HL-60/S4 treated with retinoic acid at 250 ng/mL for 4 days and 3 days (cell line): Measurements from ENCODE around the gene DIAPH1.

ENCODE experiments used
- in situ Hi-C: fragments of 300-500 bp; cut with MboI; formaldehyde crosslinking; loops from 2 replicates; pipeline ENCODE4 v1.7.0; 2022; ENCODE audit warnings: low sequenced_read_pairs

Gene DIAPH1

DNA sequence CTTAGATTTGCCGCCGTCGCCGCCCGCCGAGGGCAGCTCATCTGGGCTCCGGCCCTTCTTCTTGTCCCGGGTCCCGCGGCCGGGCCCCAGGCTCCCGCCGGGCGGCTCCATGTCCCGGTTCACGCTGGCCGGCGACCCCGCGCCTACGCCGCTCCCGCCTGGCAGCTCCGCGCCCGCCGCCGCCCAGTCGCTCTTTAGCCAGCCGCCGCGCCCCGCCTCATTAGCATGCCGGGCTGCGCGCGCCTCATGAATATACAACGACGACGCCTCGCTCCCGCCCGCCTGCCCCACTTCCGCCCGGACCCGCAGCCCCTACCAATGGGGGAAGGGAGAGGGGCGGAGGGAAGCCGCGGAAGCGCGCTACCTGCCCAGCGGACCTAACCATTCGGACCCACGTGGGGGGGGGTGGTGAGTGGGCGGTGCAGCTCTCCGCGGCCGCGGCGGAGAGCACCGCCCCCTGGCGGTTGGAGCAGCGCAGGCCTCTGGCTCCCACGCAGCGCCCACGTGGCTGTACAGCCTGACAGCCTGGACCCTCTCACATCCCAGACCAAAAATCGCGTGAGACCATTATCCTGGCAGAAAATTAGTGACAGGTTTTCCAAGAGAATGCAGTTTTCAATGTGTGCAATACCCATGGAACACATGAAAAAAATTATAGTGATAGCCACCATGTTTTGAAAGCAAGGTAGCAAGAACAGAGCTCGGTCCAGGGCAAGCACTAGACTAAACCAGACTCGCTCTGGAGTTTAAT is at the start of gene DIAPH1:
Gene DIAPH1 (minus strand): TSS at position 197 of the 751 bp plus-strand sequence. CDS start 86 bp downstream, at position 111.
- in situ Hi-C loops = no loop called here

DNA sequence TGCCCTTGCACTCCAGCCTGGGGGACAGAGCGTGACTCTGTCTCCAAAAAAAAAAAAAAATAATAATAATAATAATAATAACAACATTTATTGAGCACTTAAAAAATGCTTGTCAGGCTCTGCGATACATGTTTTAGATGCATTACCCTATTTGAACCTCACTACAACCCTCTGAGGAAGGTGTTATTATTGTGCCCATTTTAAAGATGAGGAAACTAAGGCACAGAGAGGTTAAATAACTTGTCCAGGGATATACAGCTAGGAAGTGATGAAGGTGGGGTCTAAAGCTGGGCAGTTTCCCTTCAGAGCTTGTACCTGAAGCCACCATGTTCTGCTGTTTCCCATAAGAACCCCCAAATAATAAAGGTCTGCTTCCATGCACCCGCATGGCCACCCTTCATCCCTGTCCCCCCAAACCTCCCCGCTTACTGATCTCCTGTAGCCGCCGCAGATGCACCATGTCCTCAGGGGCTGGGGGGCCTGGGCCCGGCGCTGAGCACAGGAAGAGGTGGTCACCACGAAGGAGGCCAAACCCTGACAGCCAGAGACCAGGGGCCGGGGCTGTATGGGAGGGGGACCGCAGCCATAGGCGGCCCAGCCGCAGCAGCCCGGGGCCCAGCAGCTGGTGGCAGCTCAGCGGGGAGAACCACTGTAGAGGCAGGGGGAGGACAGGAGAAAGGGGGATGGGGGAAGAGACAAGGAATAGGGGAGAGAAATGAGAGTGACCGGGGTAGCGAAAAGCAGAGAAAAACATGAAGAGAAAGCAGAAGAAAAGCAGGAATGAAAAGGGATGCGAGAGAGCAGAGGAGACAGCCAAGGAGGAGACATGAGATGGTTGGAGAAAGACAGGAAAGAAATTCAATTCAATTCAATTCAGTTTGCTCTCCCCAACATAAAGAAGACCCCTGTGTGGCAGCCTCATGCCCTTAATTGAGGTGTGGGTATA is 47.5 kb upstream of the DIAPH1 start:
- in situ Hi-C loops = no loop called here

DNA sequence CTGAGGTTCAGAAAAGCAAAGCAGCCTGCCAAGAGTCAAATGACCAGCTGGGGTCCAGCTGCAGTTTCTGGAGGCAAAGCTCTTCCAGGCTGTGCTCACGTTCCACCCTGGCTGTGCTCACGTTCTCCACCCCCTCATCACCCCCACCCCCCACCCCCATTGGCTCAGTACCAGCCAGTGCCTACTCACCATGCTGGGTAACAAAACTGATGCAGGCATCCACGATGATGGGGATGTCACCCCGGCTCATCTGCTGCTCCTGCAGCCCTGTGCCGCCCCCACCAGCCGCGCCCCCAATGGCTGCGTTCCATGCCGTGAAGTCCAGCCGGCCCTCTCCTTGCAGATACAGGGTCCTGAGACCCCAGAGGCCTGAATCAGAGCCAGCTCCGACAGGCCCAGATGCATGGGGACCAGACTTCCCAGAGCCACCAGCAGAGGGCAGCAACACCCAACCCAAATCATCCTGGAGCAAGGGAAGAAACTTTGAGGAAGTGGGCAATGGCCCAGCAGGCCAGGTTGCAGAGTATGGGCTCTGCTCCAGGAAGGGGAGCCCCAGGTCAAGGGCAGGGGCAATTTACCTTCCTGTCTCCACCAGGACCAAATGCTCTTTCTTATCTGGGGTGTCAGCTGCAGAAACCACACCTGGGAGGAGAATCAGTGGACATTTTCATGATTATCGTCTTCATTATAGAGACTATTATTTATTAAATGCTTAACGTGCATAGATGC is 46.1 kb upstream of the DIAPH1 start:
- in situ Hi-C loops = no loop called here

DNA sequence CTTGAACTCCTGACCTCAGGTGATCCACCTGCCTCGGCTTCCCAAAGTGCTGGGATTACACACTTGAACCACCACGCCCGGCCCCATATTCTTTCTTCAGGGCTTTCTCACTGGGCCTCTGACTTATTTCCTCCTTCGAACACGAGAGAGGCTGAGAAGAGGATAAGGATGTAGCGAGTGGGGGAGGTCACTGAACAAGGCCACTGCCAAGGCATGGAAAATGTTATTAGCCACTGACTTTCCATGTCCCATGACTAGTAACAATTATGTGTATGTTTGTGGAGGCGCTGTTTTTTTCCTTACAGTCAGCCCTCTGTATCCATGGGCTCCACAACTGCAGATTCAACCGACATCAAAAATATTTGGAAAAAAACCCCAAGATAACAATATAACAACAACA is 44.7 kb upstream of the DIAPH1 start:
- in situ Hi-C loops = no loop called here

DNA sequence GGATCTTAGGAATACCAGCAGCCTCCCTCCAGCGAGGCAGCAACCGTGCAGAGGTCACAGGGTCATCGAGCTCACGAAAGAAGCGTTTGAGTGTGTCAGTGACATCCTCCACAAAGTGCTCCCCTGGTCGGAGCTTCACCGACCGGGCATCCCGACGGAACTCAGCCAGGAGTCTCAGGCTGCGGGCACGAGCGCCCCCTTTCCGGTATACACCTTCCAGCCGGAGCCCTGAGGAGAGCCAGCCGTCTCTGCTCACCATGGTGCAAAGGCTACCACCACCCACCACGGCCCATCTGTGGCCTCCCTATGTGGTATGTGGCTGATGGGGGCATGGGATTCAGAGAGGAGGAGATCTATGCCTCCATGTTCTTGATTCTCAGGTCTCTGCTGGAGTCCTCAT is 43.2 kb upstream of the DIAPH1 start:
- in situ Hi-C loops = no loop called here

DNA sequence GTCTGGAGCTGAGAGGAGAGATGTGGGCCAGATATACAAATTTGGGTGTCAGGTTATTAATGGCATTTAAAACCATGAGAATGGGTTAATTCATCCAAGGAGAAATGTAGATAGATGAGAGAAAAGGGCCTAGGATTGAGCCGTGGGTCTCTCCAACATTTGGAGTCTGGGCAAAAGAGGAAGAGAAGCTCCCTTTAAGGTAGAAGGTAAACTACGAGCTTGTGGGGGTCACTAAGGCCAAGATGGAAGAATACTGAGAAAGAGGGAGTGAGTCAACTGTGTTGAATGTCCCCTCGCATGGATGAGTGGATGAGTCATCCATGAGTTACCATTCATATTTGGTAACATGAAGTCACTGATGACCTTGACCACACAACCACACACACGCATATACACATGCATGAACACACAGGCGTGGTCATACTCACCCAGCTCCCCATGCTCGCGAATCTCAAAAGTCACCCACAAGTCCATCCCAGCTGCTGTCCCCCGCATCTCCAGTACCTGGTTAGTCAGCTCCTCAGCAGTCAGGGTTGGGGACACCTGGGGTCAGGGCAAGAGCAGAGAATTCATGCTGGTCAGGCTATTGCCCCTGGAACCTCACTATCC is 39.2 kb upstream of the DIAPH1 start:
- in situ Hi-C loops = no loop called here

DNA sequence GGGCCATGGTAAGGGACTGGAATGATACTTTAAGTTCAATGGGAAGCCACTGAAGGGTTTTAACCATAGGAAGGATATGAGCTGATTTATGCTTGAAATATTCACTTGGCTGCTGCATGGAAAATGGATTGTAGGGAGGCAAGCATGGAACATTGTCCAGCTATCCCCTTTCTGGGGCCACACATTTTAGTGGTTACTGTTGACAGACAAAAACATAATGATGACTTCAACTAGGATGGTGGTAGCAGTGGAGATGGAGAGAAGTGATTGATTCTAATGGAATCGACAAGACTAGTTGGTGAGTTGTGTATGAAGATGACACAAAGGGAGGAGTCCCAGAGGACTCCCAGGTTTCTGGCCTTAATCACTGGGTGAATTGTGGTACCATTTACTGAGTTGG is 38.6 kb upstream of the DIAPH1 start:
- in situ Hi-C loops = no loop called here

DNA sequence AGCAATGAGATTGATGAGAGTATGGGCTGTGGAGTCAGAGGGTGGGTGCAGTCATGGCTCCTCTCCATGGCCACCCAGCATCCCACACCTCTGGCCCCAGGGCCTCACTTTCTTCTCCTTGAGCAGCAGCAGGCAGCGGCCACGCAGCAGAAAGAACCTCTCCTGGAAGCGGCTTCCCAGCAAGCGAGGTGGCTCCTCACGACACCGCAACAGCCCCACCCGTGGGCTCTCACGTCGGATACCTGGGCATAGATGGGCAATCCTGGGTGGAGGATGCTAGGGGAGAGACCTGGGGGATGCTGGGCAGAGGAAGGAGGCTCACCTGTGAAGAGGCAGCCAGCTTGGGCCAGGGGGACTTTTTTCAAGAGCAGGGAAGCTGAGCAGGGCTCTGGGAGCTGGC is 37.6 kb upstream of the DIAPH1 start:
- in situ Hi-C loops = no loop called here

DNA sequence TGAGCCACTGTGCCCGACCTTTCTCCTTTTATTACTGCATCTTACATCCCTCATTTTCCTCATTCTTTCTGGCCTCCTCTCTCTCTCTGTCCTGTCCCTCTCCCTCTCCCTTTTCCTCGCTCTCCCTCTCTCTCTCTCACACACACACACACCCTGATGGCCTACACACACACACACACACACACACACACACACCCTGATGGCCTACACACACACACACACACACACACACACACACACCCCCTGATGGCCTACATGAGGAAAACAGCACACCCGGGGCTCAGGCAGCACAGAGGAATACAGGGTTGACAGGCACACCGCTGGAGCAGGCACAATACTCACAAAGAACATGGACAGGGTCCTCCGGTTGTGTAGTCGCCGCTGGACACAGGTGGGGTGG is 36.2 kb upstream of the DIAPH1 start:
- in situ Hi-C loops = no loop called here

DNA sequence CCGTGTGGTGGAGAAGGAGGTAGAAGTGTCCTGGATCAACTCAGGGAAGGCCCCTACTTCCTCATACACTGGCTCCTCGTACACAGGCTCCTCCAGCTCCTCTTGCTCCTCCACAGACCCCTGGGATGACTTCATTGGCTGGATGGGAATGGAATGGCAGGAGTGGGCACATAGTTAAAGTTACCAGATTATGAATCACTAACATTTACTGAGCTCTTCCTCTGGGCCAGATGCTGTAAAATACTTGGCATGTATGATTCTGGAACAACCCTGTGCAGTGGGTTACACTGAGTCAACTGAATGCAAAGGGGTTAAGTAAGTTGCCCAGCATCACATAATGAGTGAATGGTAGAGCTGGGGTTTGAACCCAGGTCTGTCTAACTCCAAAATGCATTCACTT is 35.5 kb upstream of the DIAPH1 start:
- in situ Hi-C loops = no loop called here

DNA sequence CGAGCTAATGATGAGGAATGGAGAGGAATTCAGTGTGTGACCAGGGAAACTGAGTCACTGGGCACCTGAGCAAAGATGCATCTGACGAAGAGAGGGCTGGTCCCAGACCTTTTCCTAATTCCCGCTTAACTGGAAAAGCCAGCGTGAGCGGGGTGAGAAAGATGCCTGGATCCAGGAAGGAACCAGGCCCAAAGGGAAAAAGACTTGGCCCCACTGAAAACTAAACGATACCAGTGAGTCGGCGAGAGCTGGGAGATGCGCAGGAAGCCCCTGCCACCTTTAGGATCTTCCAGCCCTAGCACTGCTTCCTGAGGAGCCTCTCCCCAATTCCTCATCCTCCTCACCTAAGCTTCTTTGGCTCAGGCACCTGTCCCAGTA is 32.9 kb upstream of the DIAPH1 start:
- in situ Hi-C loops = no loop called here

DNA sequence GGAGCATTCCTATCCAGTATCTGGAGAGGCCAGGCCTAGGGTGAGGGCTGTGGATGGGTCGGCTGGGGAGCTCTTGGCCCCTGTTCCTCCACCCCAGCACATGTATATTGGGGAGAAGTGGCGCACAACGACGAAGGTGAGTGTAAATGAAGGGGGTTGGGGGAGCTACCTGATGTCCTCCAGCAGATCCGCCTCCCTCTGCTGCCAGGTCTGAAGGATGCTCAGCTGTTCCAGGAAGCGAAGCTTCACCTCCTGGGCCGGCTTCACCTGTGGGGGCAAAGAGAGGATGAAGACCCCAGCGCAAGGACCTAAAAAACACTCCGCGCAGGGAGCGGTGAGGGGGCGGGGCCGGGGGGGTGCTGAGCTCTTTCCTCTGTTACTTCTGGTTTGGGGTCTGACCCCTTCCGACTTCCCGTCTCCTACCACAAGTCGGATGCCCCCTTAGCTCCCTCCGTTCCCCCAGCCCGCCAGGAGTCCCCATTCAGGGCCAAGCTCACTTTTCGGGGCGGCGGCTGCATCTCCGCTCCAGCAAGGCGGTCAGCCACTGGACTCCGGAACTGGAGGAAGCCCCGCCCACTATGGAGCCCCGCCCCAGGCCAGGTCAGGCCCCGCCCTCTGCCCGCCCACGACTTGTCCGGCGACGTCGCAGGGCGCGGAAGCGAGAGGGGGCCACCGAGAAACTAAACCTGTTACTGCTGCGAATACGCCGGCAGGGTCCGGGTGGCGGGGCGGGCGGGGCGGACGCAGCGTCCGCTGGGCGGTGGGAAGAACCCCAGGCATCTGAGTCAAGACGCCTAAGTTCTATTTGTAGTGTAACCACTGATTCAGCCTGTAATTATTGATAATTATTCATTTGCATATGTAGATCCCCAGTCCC is 32.3 kb upstream of the DIAPH1 start, which contains the start of gene FCHSD1:
Gene FCHSD1 (minus strand): TSS at position 568 of the 877 bp plus-strand sequence. CDS start 50 bp downstream, at position 518.
- in situ Hi-C loops = no loop called here

DNA sequence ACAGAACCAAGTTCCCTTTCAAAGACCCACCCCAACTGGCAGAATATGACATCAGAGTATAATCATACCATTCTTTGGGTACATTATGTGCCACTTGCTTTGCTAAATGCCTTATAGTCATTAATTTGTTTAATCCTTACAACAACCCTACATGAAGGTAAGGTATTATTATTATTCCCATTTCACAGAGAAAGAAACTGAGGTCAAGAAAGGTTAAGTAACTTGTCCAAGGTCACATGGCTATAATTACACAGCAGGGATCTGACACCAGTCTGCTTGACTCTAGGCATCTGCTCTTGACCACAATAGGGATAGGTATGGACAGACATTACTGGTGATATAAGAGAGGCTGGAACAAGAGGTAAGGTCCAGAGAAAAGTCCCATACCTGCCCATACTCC is 31.2 kb upstream of the DIAPH1 start:
- in situ Hi-C loops = no loop called here

DNA sequence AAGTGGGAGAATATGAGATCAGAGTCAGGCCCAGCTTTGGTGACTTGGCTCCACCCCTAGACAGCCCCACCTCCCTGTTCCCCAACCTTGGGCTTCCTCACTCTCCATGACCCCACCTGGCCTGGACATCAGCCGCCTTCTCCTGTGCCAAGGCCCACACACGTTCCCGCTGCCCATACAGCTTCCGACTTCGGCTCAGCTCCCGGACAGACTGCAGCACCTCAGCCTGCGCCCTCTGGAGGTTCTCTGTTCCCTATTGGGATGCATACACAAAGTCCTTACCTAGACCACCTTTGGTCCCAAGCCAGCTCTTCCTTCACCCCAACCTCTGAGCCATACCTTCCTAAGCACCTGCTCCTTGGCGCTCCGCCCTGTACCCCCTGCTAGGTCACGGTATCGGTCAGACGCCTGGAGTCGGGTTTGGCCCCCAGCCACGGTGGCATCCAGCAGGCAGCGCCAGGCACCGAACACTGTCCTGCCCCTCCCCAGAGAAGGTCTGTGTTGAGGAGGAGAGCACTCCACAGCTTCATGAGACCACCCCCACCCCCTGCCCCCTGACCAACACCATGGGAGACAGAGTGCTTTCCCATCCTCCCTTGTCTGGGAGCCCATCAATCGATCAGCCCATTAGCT is 30.4 kb upstream of the DIAPH1 start:
- in situ Hi-C loops = no loop called here

DNA sequence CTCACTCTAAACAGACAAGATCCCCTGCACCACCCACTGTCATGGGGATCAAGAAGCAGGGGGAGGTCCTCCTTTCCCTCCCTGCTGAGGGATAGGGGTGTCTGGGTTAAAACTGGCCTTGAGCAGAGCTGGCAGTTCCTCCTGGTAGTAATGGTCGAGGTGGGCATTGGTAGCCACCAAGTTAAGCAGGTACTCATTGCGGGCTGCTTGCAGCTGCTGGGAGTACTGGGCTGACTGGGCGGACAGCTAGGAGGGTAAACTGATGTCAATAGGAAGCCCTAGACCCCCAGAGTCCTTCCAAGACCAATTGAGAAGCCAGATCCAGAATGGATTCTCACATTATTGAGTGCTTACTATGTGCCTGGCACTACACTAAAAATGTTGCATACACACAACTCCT is 29.1 kb upstream of the DIAPH1 start:
- in situ Hi-C loops = no loop called here

DNA sequence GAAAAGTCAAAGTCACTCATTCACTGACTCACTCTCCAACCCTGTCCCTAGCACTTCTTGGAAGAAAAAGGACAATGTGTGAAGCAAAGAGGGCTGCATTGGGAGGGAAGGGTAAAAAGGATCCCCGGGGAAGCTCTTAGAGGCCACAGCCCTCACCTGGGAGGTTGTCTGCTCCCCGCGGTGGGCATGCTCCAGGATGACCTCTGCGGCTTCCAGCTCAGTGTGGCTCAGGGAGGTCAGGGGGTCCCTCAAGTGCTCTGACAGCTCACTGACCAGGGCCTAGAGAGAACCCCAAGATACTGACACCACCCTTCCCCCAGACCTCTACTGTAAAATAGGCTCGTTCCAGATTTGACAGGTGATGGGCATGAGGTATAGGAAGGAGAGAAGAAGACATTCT is 28.4 kb upstream of the DIAPH1 start:
- in situ Hi-C loops = no loop called here

DNA sequence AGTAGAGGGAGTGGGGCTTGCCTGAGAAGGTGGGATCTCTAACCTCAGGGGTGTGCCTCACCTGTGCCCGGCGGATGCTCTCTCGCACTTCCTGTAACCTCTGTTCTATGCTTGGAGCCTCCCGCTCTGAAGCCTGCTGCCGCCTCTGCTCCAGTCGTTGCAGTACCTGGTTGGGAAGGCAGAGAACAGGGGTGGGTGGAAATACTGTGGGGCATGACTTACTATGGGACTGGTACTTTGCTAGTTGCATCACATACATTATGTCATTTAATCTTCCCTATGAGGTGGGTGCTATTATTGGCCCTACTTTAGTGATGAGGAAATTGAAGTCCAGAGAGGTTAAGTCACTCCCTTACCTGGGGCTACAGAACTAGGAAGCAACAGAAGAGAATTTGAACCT is 27.2 kb upstream of the DIAPH1 start:
- in situ Hi-C loops = no loop called here

DNA sequence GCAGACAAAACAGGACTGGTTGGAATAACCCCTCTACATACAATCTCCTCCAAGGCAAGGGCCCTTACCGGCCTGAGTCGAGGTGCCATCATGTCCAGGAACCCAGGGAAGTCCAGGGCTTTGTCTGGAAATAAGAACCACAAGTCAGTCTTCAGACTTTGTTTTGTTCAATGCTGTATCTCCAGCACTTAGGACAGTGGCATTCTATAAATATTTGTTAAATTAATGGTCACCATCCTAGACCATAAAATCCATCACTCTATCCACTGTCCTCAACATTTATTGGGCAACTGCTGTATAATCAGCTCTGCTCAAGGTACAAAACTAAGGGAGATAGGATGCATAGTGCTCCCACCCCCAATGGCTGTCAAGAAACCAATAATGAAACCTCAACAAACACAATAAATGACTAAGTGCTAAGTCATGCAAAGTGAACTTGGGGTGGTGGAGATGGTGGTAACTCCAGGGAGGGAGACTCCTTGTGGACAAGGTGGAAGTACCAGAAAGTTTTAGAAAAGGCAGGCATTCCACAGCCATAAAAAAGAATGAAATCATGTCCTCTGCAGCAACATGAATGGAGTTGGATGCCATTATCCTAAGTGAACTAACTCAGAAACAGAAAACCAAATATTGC is 23.0 kb upstream of the DIAPH1 start:
- in situ Hi-C loops = no loop called here

DNA sequence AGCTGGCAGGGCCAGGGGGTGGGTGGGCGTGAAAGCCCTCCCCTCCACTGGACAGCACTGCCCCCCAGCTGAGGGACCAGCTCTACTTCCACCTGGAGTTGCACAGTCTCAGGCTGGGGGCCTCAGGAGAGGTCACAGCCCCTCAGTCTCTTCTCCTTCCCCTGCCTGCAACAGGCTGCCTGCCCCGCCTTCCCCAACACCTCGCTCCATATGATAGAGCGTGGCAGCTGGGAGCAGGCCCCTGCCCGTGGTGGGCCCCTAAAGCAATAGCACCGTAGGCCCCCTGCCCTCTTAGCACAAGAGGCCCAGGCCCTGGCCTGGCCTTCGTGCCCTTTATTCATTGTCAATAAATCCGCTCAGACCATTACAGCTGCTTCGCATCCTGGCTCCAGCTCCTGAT is 21.9 kb upstream of the DIAPH1 start:
- in situ Hi-C loops = no loop called here
